Hindlimb muscle (tissue), 1 donor: ENCODE data around the gene OVCA2. TPM values are rescaled to one million over a fixed set of nuclear protein-coding genes. Genes with fewer than 3 reads are reported as not detected.
A peak's percentile ranks its signal among the peaks of the same experiment; 100 is the strongest.

Experiments used
- DNase-seq: peaks from one replicate; pipeline ENCODE4 v3.0.0-alpha.2; 2013
- polyA plus RNA-seq: library from polyadenylated mRNA; unstranded; fragments of 120-200 nt; gene quantifications from one replicate; pipeline ENCODE4 v1.2.1, GENCODE V29; 2013; ENCODE audit not compliant: insufficient read length

Gene OVCA2
- polyA plus RNA-seq, 1 donor = 12.6 TPM

GRCh38 chr17:2015314-2015713, 26.5 kb upstream of the OVCA2 start:
- DNase-seq = no peak

- no peak for DNase-seq
These were observed 25.3 kb upstream of the OVCA2 start for GRCh38 chr17:2016494-2016893.

DNA sequence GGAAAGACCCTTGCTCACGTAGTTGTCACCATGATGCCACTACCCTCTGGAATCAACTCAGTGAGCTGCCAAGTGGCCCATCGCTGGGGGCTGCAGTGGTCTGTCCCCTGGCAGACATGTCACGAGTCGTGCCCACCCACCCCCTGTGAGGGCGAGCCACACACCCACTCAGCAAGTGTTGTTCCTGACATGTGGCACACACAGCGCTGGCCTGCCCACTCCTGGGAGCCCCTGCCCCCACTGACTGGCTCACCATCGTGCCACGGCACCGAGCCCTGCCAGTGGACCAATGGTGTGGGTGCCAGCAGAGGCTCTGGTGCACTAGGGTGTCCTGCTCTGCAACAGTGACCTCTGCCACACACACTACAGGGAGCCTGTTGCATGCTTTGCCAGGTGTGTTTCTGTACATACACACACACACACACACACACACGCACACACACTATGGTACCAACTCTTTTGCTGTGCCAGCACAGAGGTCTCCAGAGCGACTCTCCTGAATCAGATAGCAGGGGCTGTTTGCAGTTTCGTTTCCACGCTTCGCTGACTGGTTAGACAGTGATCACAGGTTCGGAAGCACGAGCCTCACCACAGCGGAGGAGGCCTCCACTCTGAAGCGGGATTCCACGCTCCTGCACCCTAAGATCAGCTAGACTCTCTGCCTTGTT, 24.4 kb upstream of the OVCA2 start:
- DNase-seq = no peak

DNA sequence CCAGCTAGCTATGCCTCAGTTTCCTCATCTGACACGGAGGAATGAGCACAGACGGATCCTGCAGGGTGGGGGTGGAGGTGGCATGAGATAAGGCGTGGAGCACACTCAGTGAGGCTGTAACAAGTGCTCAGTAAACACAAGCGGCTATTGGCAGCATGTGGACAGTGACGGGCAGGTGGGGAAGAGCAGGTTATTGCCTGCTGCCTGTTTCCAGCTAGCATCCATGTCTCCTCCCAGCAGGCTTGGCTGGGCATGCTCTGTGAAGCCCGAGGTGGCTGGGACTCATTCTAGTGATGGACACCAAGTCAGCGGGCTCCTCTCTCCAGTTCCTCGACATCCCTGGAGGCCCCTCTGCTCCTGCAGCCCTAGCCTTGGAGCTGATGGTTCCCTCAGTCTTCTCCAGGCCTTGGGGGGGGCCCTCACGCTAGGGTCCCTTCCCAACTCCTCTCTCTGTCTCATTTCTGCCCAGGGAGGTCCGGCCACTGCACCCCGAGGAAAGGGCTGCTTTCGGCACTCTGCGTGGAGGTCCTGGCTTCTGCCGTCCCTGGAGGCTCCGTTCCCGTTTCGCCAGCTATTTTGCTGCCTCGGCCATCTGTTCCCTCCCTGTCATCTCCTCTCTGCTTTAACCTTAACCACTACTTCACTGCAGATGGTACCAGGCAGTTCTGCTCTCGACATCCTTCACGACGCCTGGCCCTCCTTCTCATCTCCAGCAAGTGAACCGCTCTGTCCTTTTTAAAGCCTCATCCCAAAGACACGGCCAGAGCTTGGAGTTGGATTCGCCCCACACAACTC, 22.9 kb upstream of the OVCA2 start:
- no peak for DNase-seq

GRCh38 chr17:2019723-2020122, 22.1 kb upstream of the OVCA2 start:
- DNase-seq = no peak

DNA sequence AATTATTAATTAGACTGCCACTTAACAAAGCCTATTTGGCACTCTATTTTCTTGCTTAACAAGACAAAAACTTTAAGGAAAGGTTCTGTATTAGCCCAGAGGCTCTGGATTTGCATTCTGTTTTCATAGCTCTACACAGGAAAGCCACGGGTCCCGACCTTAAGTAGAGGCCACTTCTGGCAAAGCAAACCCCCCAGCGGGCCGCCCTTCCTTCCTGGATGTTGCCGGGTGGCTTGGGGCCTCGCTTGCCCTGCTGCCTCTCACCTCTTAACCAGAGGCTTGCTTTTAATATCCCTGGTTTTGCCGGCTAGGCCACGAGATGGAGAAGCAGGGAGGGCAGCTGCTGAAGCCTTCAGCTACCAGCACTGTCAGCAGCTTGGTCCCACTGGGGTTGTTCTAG, 21.1 kb upstream of the OVCA2 start:
- no peak for DNase-seq

DNA sequence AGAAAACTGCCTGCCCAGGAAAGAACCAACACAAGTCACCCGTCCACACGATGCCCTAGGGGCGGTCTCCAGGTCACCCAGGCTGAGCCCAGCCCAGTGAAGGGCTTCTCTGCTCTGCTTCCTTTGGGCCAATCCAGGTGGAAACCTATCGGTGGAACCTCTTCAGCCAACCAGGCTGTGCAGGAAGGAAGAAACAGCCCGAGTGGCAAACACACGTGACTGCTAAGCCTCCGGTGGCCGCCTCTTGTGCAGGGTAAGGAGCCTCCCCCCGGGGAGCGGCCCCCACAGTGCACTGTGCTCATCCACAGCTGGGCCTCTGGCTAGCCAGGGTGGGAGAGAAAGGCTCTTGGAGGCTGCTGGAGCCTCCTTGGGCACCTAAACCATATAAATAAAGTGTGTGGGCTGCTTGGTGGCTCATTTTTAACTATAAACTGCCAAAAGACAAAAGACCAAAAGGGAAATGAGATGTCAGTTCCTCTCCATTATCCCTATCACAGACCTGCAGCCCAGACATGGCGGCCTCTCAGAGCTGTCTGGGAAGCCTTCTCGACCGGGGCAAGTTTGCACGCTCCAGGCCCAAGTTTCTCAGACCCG, 19.1 kb upstream of the OVCA2 start:
- no peak for DNase-seq

GRCh38 chr17:2023256-2023655, 18.6 kb upstream of the OVCA2 start:
- DNase-seq = no peak

- DNase-seq = no peak
These were observed 17.9 kb upstream of the OVCA2 start for GRCh38 chr17:2023692-2024571.

GRCh38 chr17:2024572-2025219, 17.1 kb upstream of the OVCA2 start:
- no peak for DNase-seq

DNA sequence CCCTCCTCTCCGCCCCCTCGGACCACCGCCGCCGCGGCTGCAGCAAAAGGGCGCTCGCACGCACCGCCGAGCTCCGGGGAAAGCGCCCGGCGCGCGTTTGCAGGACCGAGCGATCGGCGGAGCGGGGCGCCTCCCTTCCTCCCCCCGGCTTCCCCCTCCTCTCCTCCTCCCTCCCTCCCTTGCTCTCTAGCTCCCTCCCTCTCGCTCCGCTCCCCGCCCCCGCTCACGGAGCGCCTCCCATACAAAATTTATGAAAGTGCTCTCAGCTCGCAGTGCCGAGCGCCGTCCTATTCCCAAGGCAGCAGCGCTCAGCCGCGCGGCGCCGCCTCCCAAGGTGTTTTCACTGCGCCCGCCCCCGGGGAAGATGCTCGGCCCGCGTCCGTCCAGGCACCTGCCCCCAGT, 16.6 kb upstream of the OVCA2 start, which contains the start of gene RTN4RL1:
TSS of gene RTN4RL1 (minus strand) at position 115 of the 402 bp plus-strand sequence. CDS start 469 bp downstream, outside the sequence.
- DNase-seq = no peak

- DNase-seq = no peak
These were observed 16.1 kb upstream of the OVCA2 start for GRCh38 chr17:2025622-2026309.

DNA sequence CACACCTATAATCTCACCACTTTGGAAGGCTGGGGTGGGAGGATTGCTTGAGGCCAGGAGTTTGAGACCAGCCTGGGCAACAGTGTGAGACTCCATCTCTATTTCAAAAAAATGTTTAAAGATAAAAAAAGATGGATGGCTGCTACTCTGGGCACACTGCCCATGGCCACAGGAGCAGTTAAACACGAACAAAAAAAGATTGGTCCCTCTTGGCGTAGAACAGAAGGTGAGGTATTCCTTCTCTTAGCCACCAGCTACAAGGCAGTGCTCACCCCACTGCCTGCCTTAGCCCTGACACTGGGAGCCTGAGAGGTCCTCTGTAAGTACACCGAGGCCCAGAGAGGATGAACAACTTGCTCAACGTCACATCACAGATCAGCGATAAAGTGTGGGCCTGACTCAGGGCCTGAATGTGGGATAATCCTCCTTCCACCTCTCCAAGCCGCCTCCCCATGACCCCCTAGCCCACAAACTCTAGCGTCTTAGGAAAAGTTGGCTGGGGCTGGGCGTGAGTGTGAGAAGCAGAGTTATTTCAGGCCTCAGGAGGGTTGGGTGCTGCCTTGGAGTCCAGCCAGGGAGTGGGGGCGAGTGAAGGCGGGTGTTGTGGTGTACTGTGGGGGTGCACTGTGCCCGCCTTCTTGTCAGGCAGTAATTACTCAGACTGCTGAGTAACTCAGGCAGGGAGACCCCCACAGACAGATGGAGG, 14.1 kb upstream of the OVCA2 start:
- no peak for DNase-seq

DNA sequence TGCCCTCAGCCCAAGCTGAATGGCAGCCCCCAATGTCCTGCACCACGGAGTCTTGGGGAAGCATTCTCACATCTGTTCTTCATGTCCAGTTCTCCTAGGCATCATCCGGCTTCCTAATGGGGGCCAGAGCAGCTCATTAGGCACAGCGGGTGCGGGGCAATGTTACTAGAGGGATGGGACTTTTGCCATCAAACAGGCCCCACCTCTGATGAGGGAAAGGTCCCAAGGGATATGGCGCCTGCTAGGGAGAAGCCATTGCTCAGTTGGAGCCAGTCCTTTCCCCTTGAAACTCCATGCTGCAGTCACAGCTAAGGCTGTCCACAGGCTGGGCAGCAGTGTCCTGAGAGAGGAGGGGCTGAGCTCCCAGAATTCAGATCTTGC, 13.6 kb upstream of the OVCA2 start:
- DNase-seq = no peak

- no peak for DNase-seq
These were observed 13.1 kb upstream of the OVCA2 start for GRCh38 chr17:2028737-2029136.

DNA sequence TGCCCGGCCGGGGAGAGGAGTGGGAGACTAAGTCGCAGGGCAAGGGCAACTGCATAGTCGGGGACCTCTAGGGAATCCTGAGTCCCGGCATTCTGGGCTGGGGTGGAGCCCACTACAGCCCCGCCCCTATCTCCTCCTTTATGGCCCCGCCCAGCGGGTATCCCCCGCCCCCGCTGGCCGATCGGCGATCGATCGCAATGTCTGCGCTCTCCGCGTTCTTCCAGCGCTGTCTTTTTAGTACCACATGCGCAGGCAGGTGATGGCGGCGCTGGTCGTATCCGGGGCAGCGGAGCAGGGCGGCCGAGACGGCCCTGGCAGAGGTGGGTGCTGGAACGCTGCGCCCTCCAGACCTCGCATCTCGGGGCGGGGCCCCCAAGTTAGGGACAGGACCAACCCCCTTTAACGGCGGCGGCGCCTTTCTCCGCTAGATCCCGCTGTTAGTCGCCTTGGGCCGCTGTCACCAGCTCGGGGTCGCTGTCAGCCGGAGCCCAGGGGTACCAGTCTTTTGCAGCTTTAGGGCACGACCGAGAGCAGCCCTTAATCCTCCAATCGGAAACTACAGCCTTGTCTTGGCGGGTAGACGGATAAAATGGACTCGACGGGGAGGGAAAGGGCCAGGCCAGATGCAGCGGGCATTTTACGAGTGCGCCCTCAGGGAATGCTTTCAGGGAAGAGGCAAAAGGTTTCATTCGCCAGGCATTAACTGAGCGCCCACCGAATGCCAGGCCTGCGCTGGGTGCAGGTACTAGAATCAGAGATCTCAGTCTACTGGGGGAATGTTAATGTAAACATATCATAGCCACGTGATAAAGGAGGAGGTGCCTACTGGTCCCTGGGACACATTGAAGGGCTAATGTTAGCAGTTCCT, 11.7 kb upstream of the OVCA2 start, which contains the start of gene DPH1:
TSS of gene DPH1 (plus strand) at position 243 of the 868 bp plus-strand sequence. CDS start at position 260, 17 bp downstream.
- peak; percentile 88 for DNase-seq

DNA sequence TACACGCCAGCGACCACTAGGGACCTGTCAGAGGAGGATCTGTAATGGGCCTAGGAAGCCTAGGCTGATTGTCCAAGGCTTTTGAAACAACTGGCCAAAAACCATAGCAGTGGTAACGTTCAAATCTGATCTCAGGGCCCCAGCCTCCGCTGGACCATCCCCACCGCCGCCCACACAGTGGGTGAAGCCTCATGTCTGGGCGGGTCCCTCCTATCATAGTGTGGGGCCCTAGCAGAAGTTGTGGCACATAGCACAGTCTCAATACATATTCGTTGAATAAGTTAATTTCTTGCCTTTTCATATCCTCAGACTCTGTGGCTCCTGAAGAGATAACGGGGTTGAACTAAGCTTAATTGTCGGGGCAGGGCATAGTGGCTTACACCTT, 11.1 kb upstream of the OVCA2 start:
- DNase-seq = no peak

GRCh38 chr17:2033153-2033552, 8.7 kb upstream of the OVCA2 start:
- DNase-seq = no peak

DNA sequence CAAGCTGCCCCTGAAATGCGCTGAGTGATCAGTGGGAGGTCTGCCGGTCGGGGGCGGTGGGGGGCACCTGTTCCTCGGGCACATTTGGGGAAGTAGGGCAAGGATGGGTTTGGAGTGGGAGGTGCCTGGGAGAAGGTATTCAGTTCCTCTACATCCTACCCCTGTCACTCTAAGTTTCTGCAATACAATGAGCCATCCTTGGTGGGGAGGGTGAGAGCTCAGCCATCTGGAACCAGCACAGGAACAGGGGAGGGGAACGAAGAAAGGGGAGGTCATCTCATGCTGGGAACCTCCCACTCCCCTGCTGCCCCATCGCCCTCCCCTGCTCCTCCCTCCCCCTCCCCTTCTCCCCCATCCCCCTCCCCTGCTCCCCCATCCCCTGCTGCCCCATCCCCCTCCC, 7.7 kb upstream of the OVCA2 start:
- no peak for DNase-seq
